Prostate gland (tissue), 2 donors: Measurements from ENCODE around the gene FAM193A.

Source experiments
- CTCF ChIP-seq, 4 experiments: fragments of 200-600 bp in 2 of 4; fragments of 450-650 bp in 2 of 4; sonication (generic) in 2 of 4; IDR thresholded peaks; 1 replicate in 3 of 4; 2 replicates in 1 of 4; pipeline ENCODE4 v1.5.1; 2016 to 2019; ENCODE audit warnings: antibody characterized with exemption in 4 of 4, mild to moderate bottlenecking in 2 of 4, moderate library complexity in 2 of 4
- POLR2A ChIP-seq: fragments of 450-650 bp; IDR thresholded peaks from one replicate; pipeline ENCODE4 v1.6.1; 2016; ENCODE audit warnings: antibody characterized with exemption, mild to moderate bottlenecking

- TF ChIP-seq CTCF (IDR thresholded peaks at IDR 0.05): no peak
- TF ChIP-seq POLR2A: no peak
These were observed 163.6 kb downstream of the FAM193A start for GRCh38 chr4:2700031-2700430.
